ENCODE data around the gene PPM1G. TPM values are rescaled to one million over a fixed set of nuclear protein-coding genes. Genes with fewer than 3 reads are reported as not detected.

The PPM1G gene
- total and polyA plus RNA-seq, 2 donors = 50.4 to 68.6 TPM

- Histone ChIP-seq H3K36me3 (ENCODE audit: control insufficient read depth in 2 of 2, insufficient read depth in 2 of 2, low read length in 1 of 2) (peaks cover 7 to 15% of the 10 kb centered on the region in 2 donors), H3K27me3 (ENCODE audit: control insufficient read depth in 2 of 2, insufficient read depth in 1 of 2, low read length in 1 of 2) (no peaks in the 10 kb centered on the region), H3K4me3 (ENCODE audit: low read length in 2 of 2) (no peak overlapping the region), H3K9me3 (ENCODE audit: control insufficient read depth in 2 of 2, insufficient read depth in 1 of 2, low read length in 1 of 2) (no peaks in the 10 kb centered on the region), H3K27ac (ENCODE audit: low read depth in 1 of 2, low read length in 1 of 2) (no peak overlapping the region), H3K4me1 (ENCODE audit: control insufficient read depth in 2 of 2, insufficient read depth in 2 of 2, low read length in 2 of 2) (no peaks in the 10 kb centered on the region)
- 98% methylated on average over 2 of the region's 2 CpGs for WGBS
- no peak for DNase-seq (ENCODE audit: low read depth in 6 of 9, low spot score in 9 of 9)
Observed at GRCh38 chr2:27400348-27401135, 8.8 kb downstream of the PPM1G start.

DNA sequence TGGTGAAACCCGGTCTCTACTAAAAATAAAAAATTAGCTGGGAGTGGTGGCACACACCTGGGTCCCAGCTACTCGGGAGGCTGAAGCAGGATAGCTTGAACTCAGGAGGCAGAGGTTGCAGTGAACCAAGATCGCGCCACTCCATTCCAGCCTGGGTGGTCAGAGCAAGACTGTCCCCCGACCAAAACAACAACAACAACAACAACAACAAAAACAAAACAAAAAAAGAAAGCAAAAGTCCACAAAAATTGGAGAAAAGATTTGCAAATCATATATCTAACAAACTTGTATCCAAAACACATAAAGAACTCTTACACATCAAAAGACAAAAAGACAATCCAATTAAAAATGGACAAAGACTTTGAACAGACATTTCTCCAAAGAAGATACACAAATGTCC, 10.4 kb downstream of the PPM1G start:
- no peak for DNase-seq (ENCODE audit: low read depth in 6 of 9, low spot score in 9 of 9)
- H3K27ac ChIP-seq (ENCODE audit: low read depth in 1 of 2, low read length in 1 of 2) = no peak overlapping the region
- no peaks in the 10 kb centered on the region for H3K9me3 ChIP-seq (ENCODE audit: control insufficient read depth in 2 of 2, insufficient read depth in 1 of 2, low read length in 1 of 2)
- H3K36me3 ChIP-seq (ENCODE audit: control insufficient read depth in 2 of 2, insufficient read depth in 2 of 2, low read length in 1 of 2) = peaks cover 4 to 10% of the 10 kb centered on the region in 2 donors
- WGBS = 98% methylated on average over 5 of the region's 5 CpGs
- H3K4me3 ChIP-seq (ENCODE audit: low read length in 2 of 2) = no peak overlapping the region
- no peaks in the 10 kb centered on the region for H3K4me1 ChIP-seq (ENCODE audit: control insufficient read depth in 2 of 2, insufficient read depth in 2 of 2, low read length in 2 of 2)
- no peaks in the 10 kb centered on the region for H3K27me3 ChIP-seq (ENCODE audit: control insufficient read depth in 2 of 2, insufficient read depth in 1 of 2, low read length in 1 of 2)

- Histone ChIP-seq H3K36me3 (ENCODE audit: control insufficient read depth in 2 of 2, insufficient read depth in 2 of 2, low read length in 1 of 2) (peaks cover 5 to 12% of the 10 kb centered on the region in 2 donors), H3K9me3 (ENCODE audit: control insufficient read depth in 2 of 2, insufficient read depth in 1 of 2, low read length in 1 of 2) (no peaks in the 10 kb centered on the region), H3K4me3 (ENCODE audit: low read length in 2 of 2) (no peak overlapping the region), H3K27me3 (ENCODE audit: control insufficient read depth in 2 of 2, insufficient read depth in 1 of 2, low read length in 1 of 2) (no peaks in the 10 kb centered on the region), H3K4me1 (ENCODE audit: control insufficient read depth in 2 of 2, insufficient read depth in 2 of 2, low read length in 2 of 2) (no peaks in the 10 kb centered on the region), H3K27ac (ENCODE audit: low read depth in 1 of 2, low read length in 1 of 2) (no peak overlapping the region)
- 98% methylated on average over 33 of the region's 33 CpGs for WGBS
- DNase-seq (ENCODE audit: low read depth in 6 of 9, low spot score in 9 of 9) = no peak
Observed at GRCh38 chr2:27393225-27393624, 16.2 kb downstream of the PPM1G start.

- WGBS = 88% methylated on average over 9 of the region's 9 CpGs
- Histone ChIP-seq H3K36me3 (ENCODE audit: control insufficient read depth in 2 of 2, insufficient read depth in 2 of 2, low read length in 1 of 2) (peaks cover 6 to 21% of the 10 kb centered on the region in 2 donors), H3K4me1 (ENCODE audit: control insufficient read depth in 2 of 2, insufficient read depth in 2 of 2, low read length in 2 of 2) (no peaks in the 10 kb centered on the region)
Observed at GRCh38 chr2:27390822-27391679, 18.3 kb downstream of the PPM1G start.

DNA sequence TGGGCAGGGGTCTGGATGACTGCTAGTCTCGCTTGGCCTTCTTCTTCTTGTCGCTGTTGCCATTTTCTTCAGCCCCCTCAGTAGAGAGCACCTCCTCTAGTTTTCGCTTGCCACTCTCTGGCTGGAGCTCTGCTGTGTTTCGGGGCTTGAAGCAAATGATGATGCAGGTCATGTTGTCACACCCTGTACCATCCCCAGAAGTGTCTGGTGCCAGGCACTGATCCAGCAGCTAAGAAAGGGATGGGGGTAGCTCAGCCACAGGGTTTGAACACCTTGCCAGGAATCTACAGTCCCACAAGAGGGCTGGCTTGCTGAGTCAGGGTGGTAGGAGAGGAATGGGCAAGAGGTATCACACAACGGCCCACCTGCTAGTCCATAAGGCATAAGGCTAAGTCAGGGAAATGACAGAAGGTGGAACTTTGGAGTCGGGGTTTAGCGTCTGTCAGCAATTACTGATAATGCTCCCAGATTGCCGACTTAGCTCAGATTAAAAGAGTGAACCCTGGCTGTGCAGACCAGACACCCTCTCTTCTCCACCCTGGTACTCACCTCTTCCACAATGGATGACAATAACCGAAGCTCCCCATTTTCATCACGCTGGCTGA, 27.7 kb downstream of the PPM1G start:
- DNase-seq (ENCODE audit: low read depth in 6 of 9, low spot score in 9 of 9) = no peak
- Histone ChIP-seq H3K27ac (ENCODE audit: low read depth in 1 of 2, low read length in 1 of 2) (no peak overlapping the region), H3K4me3 (ENCODE audit: low read length in 2 of 2) (no peak overlapping the region), H3K9me3 (ENCODE audit: control insufficient read depth in 2 of 2, insufficient read depth in 1 of 2, low read length in 1 of 2) (no peaks in the 10 kb centered on the region), H3K36me3 (ENCODE audit: control insufficient read depth in 2 of 2, insufficient read depth in 2 of 2, low read length in 1 of 2) (peaks cover 47 to 69% of the 10 kb centered on the region in 2 donors), H3K4me1 (ENCODE audit: control insufficient read depth in 2 of 2, insufficient read depth in 2 of 2, low read length in 2 of 2) (peaks cover 9 to 12% of the 10 kb centered on the region in 2 donors), H3K27me3 (ENCODE audit: control insufficient read depth in 2 of 2, insufficient read depth in 1 of 2, low read length in 1 of 2) (no peaks in the 10 kb centered on the region)
- WGBS = 97% methylated on average over 10 of the region's 10 CpGs

More at GRCh38 chr2:27390822-27391679, 18.3 kb downstream of the PPM1G start:
- DNase-seq (ENCODE audit: low read depth in 6 of 9, low spot score in 9 of 9) = peak in 1 of 9 donors; percentile 57
- H3K9me3 ChIP-seq (ENCODE audit: control insufficient read depth in 2 of 2, insufficient read depth in 1 of 2, low read length in 1 of 2) = no peaks in the 10 kb centered on the region
- H3K4me3 ChIP-seq (ENCODE audit: low read length in 2 of 2) = no peak overlapping the region
- peak overlapping the region in 1 of 2 donors; percentile 18 for H3K27ac ChIP-seq (ENCODE audit: low read depth in 1 of 2, low read length in 1 of 2)
- no peaks in the 10 kb centered on the region for H3K27me3 ChIP-seq (ENCODE audit: control insufficient read depth in 2 of 2, insufficient read depth in 1 of 2, low read length in 1 of 2)

DNA sequence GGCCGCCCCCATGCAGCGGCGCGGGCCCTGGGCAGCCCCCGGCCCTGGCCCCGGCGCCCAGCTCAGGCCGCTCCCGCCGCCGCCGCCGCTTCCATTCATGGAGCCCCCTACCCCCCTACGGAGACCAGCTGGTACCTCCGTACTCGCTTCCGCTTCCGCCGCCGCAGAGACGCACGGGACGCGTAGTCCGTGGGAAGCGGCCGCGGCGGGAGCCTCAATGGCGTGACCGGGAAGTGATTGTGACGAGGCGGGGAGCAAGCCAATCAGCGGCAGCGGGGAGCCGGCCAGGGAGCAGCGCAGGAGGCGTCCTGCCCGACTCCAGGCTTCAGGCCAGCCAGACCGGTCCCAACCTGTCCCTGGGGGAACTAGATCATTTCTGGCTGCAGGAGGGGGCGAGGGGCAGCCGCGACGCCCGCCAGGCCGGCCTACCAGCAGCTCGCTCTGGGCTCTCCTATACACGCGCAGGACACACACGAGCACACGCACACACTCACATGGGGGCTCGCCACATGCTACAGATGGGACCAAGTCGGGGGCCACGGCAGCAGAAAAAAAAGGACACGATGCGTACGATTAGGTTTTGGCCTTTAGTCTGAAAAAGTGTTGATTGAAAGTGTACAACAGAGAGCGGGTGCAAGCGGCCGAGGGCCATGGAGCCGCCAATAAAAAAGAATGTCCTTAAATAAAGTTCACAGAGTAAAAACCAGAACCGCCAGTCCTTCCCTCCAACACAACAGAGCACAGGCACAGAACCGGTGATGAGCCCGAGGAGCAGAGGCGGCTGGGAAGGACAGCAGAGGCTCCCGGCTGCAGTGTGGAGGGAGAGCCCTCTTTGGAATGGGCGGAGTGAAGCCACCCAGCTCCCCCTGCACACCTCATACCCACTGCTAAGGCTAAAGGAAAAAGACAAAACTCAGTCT, 28.5 kb downstream of the PPM1G start, which contains the start of gene ZNF513:
Gene ZNF513 (minus strand): TSS at position 109 of the 920 bp plus-strand sequence. CDS start 208 bp downstream, outside the sequence.
- peaks cover 52 to 71% of the 10 kb centered on the region in 2 donors for H3K36me3 ChIP-seq (ENCODE audit: control insufficient read depth in 2 of 2, insufficient read depth in 2 of 2, low read length in 1 of 2)
- H3K4me1 ChIP-seq (ENCODE audit: control insufficient read depth in 2 of 2, insufficient read depth in 2 of 2, low read length in 2 of 2) = peaks cover 9 to 12% of the 10 kb centered on the region in 2 donors
- peak within 1 kb of the TSS; percentile 54 to 80 for H3K4me3 ChIP-seq (ENCODE audit: low read length in 2 of 2)
- no peaks in the 10 kb centered on the region for H3K9me3 ChIP-seq (ENCODE audit: control insufficient read depth in 2 of 2, insufficient read depth in 1 of 2, low read length in 1 of 2)
- peak within 1 kb of the TSS; percentile 66 to 75 for H3K27ac ChIP-seq (ENCODE audit: low read depth in 1 of 2, low read length in 1 of 2)
- 27% methylated on average over 67 of the region's 67 CpGs for WGBS
- DNase-seq (ENCODE audit: low read depth in 6 of 9, low spot score in 9 of 9) = peak; percentile 63 to 93 (median 80)
- no peaks in the 10 kb centered on the region for H3K27me3 ChIP-seq (ENCODE audit: control insufficient read depth in 2 of 2, insufficient read depth in 1 of 2, low read length in 1 of 2)

DNA sequence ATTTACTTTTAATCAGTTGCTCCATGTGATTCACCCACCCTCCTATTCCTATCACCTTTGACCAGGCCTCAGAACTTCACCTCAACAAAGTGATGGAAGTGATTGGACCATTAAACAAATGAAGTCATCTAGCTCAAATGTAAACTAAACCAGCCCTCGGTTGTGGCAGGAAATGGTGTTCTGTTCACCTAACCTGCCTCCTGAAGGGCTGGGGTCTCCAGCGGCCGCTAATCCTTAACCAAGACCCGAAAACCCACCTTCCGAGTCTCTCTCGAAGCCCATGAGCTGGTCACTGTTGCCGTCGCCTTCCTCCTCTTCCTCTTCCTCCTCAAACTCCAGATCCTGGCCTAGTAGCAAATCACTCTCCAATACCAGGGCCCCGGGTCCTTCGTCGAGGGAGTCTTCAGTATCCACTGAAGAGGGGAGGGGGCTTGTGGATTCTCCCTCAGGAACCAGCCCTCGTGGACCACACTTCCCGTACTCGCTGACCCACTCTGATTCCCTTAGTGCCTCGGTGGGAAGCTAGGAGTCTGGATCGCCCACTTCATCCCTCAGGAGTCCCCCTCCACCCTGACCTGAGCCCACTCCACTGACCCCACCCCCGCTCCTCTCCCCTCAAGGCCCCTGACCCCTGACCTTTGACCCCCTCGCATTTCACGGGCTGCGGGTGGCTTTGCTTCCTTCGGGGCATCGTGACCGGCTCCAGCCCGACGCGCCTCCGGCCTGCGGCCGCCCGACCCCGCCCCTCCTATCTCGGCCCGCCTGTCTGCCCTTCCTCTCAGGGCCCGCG, 29.4 kb downstream of the PPM1G start:
- Histone ChIP-seq H3K36me3 (ENCODE audit: control insufficient read depth in 2 of 2, insufficient read depth in 2 of 2, low read length in 1 of 2) (peaks cover 56 to 71% of the 10 kb centered on the region in 2 donors), H3K9me3 (ENCODE audit: control insufficient read depth in 2 of 2, insufficient read depth in 1 of 2, low read length in 1 of 2) (no peaks in the 10 kb centered on the region), H3K4me1 (ENCODE audit: control insufficient read depth in 2 of 2, insufficient read depth in 2 of 2, low read length in 2 of 2) (peaks cover 9 to 12% of the 10 kb centered on the region in 2 donors), H3K27me3 (ENCODE audit: control insufficient read depth in 2 of 2, insufficient read depth in 1 of 2, low read length in 1 of 2) (no peaks in the 10 kb centered on the region), H3K27ac (ENCODE audit: low read depth in 1 of 2, low read length in 1 of 2) (peak overlapping the region; percentile 66 to 75), H3K4me3 (ENCODE audit: low read length in 2 of 2) (peak overlapping the region; percentile 54 to 80)
- WGBS = 1% methylated on average over 35 of the region's 35 CpGs
- DNase-seq (ENCODE audit: low read depth in 6 of 9, low spot score in 9 of 9) = peak in 3 of 9 donors; percentile 31 to 52 (median 34)
